Esophagus muscularis mucosa (tissue), 4 donors: ENCODE data around the gene GALNT6. TPM values are rescaled to one million over a fixed set of nuclear protein-coding genes. Genes with fewer than 3 reads are reported as not detected.

ENCODE experiments used
- DNase-seq: peaks from one replicate; pipeline ENCODE4 v3.0.0-alpha.2; 2017; ENCODE audit errors: extremely low spot score
- H3K27ac ChIP-seq, 4 donors: fragments of 200-600 bp; sonication (generic); replicated peaks in 1 of 4; 1 replicate in 3 of 4; 2 replicates in 1 of 4; pipeline ENCODE4 v1.5.1; 2016 to 2019; ENCODE audit warnings: mild to moderate bottlenecking in 1 of 4
- H3K27me3 ChIP-seq, 4 donors: fragments of 200-600 bp; sonication (generic); one replicate each; pipeline versions ENCODE4 v1.5.1 to v1.6.0; 2016 to 2019
- H3K36me3 ChIP-seq, 4 donors: fragments of 200-600 bp; sonication (generic); one replicate each; pipeline ENCODE4 v1.5.1; 2016 to 2019
- H3K4me1 ChIP-seq, 4 donors: fragments of 200-600 bp; sonication (generic); one replicate each; pipeline ENCODE4 v1.5.1; 2016 to 2019
- H3K4me3 ChIP-seq, 4 donors: fragments of 200-600 bp; sonication (generic); 1 replicate in 2 of 4; 2 replicates in 2 of 4; pipeline ENCODE4 v1.5.1; 2016 to 2019; ENCODE audit warnings: mild to moderate bottlenecking in 4 of 4, moderate library complexity in 1 of 4
- H3K9me3 ChIP-seq, 4 donors: fragments of 200-600 bp; sonication (generic); 1 replicate in 3 of 4; 2 replicates in 1 of 4; pipeline ENCODE4 v1.5.1; 2016 to 2019
- CTCF ChIP-seq, 3 experiments: fragments of 200-600 bp in 2 of 3; fragments of 450-650 bp in 1 of 3; sonication (generic) in 2 of 3; IDR thresholded peaks; one replicate each; pipeline ENCODE4 v1.5.1; 2017 to 2019; ENCODE audit warnings: antibody characterized with exemption in 3 of 3, mild to moderate bottlenecking in 2 of 3, moderate library complexity in 1 of 3
- EP300 ChIP-seq: sonication (generic); formaldehyde crosslinking; IDR thresholded peaks from one replicate; pipeline ENCODE4 v1.6.1; 2017; ENCODE audit warnings: antibody characterized with exemption
- POLR2A ChIP-seq: fragments of 450-650 bp; IDR thresholded peaks from one replicate; pipeline ENCODE4 v1.6.1; 2017; ENCODE audit warnings: antibody characterized with exemption, moderate library complexity, mild to moderate bottlenecking, low read depth
- POLR2AphosphoS5 ChIP-seq, 2 donors: sonication (generic); formaldehyde crosslinking; IDR thresholded peaks; one replicate each; pipeline ENCODE4 v1.6.1; 2017; ENCODE audit warnings: antibody characterized with exemption in 2 of 2
- WGBS: methylation state at CpG from one replicate; pipeline ENCODE4 v1.1.5; 2018; 5-methylcytosine and 5-hydroxymethylcytosine counted together
- intact Hi-C: fragments of 100-400 bp; cut with DNase I; formaldehyde crosslinking; loops from one replicate; pipeline ENCODE4 v1.15.1; 2023
- total RNA-seq, 4 donors: library from RNA; depleted of rRNA; stranded (reverse); fragments of >200 nt; gene quantifications; one replicate each; pipeline versions ENCODE4 v1.1.0 to v1.2.1, GENCODE V29; 2016

Gene GALNT6
- total RNA-seq, 4 donors from 2014 or later, result 1.4 to 5.8 (median 3.1) TPM

- no peak for DNase-seq
- no peaks in the 10 kb centered on the region for H3K27me3 ChIP-seq
- no peaks in the 10 kb centered on the region for H3K4me1 ChIP-seq
- no peaks in the 10 kb centered on the region for H3K36me3 ChIP-seq
- WGBS, result 64% methylated on average over 2 of the region's 2 CpGs
- H3K4me3 ChIP-seq, result no peak overlapping the region
- H3K9me3 ChIP-seq, result no peaks in the 10 kb centered on the region
- intact Hi-C loops, result no loop called here
- no peak overlapping the region for H3K27ac ChIP-seq
- TF ChIP-seq POLR2A (no peak), CTCF (IDR thresholded peaks at IDR 0.05) (no peak), POLR2AphosphoS5 (IDR thresholded peaks at IDR 0.05) (no peak), EP300 (no peak)
Observed at GRCh38 chr12:51432921-51433320, 41.7 kb upstream of the GALNT6 start.

GRCh38 chr12:51430196-51430895 lies 39.1 kb upstream of the GALNT6 start:
- no peaks in the 10 kb centered on the region for H3K9me3 ChIP-seq
- WGBS, result 74% methylated on average over 4 of the region's 4 CpGs
- no peak overlapping the region for H3K4me3 ChIP-seq
- no peaks in the 10 kb centered on the region for H3K36me3 ChIP-seq
- intact Hi-C loops, result no loop called here
- no peak for DNase-seq
- H3K27ac ChIP-seq, result no peak overlapping the region
- no peaks in the 10 kb centered on the region for H3K27me3 ChIP-seq
- TF ChIP-seq CTCF (IDR thresholded peaks at IDR 0.05), result no peak
- no peak for TF ChIP-seq POLR2AphosphoS5 (IDR thresholded peaks at IDR 0.05)
- no peak for TF ChIP-seq POLR2A
- TF ChIP-seq EP300, result no peak
- H3K4me1 ChIP-seq, result peaks cover 0 to under 1% (median 0%) of the 10 kb centered on the region in 4 donors

GRCh38 chr12:51429700-51430099 lies 38.5 kb upstream of the GALNT6 start:
- intact Hi-C loops, result loop anchor here (10.0 kb wide), 1 partner anchor 395 kb away; no protein-coding TSS in a partner anchor
- no peak for DNase-seq
- no peaks in the 10 kb centered on the region for H3K27me3 ChIP-seq
- no peak overlapping the region for H3K27ac ChIP-seq
- no peak overlapping the region for H3K4me3 ChIP-seq
- no peaks in the 10 kb centered on the region for H3K36me3 ChIP-seq
- no peaks in the 10 kb centered on the region for H3K9me3 ChIP-seq
- 97% methylated on average over 4 of the region's 4 CpGs for WGBS
- peaks cover 0 to 7% (median 5%) of the 10 kb centered on the region in 4 donors for H3K4me1 ChIP-seq
- TF ChIP-seq POLR2AphosphoS5 (IDR thresholded peaks at IDR 0.05), result no peak
- TF ChIP-seq CTCF (IDR thresholded peaks at IDR 0.05), result no peak
- TF ChIP-seq POLR2A, result no peak
- TF ChIP-seq EP300, result no peak

GRCh38 chr12:51428256-51428655 lies 37.0 kb upstream of the GALNT6 start:
- H3K4me1 ChIP-seq, result peaks cover 0 to 14% (median 12%) of the 10 kb centered on the region in 4 donors
- no peak overlapping the region for H3K27ac ChIP-seq
- H3K9me3 ChIP-seq, result no peaks in the 10 kb centered on the region
- no peak for DNase-seq
- intact Hi-C loops, result loop anchor here (10.0 kb wide), 1 partner anchor 397 kb away; no protein-coding TSS in a partner anchor
- H3K36me3 ChIP-seq, result no peaks in the 10 kb centered on the region
- no peak overlapping the region for H3K4me3 ChIP-seq
- TF ChIP-seq EP300, result no peak
- TF ChIP-seq POLR2AphosphoS5 (IDR thresholded peaks at IDR 0.05), result no peak
- TF ChIP-seq CTCF (IDR thresholded peaks at IDR 0.05), result no peak
- no peak for TF ChIP-seq POLR2A
- H3K27me3 ChIP-seq, result no peaks in the 10 kb centered on the region
- 94% methylated on average over 4 of the region's 4 CpGs for WGBS
